GM18909 (cell line): ENCODE measurements around the gene MARCHF3.
"Not testable (repeated sequence)": the region's sequence is repeated elsewhere in the genome, so short reads cannot be mapped to it uniquely, and the experiment has no call there.

Source experiments
- ATAC-seq: cut with Tn5 transposase; IDR thresholded peaks from one replicate; pipeline ENCODE4 v1.9.1; 2021; ENCODE audit warnings: mild to moderate bottlenecking; ENCODE audit not compliant: unreplicated experiment, poor library complexity

MARCHF3 gene

DNA sequence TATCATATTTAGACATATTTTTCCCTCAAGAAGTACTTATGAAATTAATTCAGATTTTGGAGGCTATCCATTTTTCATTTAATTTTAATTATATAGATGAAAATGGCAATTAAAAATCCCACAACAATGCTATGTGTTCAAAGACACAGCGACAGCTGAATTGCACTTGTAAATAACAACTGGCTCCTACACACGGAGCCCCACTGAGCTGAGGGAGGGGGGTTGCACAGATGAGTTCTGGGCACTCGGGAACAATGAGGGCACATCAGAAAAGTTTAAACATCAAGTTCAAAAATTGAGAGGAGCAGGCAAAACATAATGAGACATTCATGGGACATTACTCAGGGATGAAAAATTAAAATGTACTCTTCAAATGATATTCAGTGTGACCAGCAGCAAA lies 104.9 kb downstream of the MARCHF3 start:
- ATAC-seq, result no peak

DNA sequence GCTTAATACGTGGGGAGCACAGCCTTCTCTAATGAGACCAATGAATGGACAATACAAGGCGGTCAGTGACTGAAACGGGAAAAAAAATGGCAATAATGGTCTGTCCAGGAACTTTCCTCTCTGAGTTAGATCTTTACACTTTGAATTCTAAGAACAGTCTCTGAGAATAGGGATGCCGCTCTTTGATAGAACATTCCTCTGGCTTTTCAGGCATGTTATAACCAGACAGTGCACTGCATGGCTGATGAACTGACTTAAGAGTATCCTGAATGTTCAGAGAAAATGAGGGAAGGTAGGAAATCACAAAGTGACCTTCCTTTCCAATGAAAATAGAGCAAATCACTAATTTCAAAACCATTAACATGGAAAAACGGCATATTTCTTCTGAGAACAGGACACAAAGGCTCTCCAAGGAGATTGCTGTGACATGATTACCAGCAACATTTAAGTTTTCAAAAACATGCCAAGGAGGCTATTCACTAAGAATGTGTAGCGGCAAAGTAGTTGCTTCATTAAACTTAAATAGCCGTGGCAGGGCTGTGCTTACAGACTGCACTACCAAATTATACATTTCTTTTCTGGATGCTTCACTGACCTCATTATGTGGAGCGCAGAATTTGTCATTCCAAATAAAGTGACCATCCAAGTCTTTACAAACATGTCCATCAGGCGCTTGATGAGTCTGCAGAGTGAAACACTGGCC lies 105.9 kb downstream of the MARCHF3 start:
- ATAC-seq, result no peak

DNA sequence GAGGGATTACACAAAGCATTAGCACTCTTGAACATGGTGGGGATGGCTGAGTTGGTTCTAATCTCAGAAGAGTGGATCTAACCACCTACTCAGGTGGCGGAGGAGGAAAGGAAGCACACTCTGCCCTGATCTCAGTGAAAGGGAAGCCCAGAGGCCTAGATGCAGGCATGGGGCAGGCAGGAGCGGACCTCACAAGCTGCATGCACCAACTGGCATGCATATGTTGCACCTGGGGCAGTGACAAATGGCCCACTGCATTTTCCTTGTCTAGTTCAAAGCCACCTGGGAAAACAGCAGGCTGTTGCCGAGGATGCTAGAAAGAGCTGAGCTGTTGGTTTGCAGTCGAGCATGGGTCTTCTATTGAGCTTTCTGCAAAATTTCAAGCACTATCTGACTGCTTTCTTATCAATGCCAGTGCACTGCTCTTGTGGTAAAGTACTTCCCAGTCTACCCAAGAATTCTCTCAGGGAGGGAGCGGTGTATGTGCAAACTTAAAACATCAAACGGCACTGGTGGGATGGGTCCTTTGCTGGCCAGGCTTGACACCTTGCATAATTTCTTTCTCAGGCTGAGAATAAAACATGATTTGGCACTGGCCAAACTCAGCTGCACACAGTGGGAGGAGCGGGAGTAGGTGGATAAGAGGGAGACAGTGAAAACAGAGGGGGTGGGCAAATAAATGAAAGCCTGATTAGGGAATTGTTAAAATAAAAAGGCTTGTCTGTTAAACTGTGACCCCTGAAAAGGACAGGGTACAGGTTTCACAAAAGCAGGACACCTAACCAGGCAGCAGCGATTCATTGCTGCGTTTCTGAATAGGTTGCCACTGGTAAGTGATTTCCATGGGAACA lies 108.9 kb downstream of the MARCHF3 start:
- no peak for ATAC-seq

DNA sequence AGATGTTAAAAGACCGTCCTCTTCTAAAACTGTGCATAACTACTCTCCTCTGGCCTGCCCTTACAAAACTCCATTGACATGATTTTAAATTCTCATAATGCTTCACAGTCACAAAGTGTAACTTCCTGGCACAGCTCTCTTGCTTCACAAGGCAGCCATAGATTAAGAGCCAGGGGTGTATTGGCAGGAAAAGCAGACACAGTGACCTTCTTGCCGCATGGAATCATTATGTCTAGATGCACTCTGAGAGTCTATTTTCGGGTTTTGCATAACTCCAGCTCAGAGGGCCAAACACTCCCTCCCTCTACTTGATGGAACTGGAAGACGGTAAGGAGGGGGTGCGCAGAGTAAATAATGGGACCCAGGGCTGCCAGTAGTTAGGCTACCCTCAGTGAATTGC lies 110.1 kb downstream of the MARCHF3 start:
- ATAC-seq, result no peak

DNA sequence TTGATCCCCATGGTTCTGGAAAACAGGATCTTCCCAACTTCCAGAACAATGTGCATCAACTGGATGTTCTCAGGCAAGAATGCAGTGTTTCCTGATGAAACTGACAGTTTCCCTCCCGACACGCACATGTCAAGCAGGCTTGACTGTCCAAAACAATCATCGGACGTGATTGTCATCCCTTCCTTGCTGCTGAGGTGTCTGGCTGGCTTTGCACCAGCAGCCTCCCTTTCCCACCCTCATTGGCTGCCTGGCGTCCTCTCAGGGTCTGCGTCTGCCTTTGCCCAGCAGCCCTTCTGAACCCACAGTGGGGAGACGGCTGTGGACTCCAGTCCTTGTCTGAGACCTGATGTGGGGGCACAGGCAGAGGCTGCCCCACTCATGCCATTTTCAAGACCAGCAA lies 110.8 kb downstream of the MARCHF3 start:
- no peak for ATAC-seq

DNA sequence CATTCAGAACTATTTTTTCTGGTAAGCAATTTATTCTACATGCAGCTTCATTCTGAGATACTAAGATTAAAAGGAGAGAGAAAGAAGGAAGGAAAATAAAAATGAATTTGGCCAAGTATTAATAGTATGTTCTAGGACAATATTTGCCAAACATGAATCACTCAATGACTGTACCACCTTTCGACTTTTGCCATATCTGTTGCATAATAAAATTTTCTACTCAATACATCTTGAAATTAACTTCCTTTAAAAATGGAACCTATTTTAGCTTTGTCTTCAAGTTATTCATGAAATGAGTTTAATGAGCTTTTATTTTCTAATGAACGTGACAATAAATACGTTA lies 111.8 kb downstream of the MARCHF3 start:
- ATAC-seq, result no peak

DNA sequence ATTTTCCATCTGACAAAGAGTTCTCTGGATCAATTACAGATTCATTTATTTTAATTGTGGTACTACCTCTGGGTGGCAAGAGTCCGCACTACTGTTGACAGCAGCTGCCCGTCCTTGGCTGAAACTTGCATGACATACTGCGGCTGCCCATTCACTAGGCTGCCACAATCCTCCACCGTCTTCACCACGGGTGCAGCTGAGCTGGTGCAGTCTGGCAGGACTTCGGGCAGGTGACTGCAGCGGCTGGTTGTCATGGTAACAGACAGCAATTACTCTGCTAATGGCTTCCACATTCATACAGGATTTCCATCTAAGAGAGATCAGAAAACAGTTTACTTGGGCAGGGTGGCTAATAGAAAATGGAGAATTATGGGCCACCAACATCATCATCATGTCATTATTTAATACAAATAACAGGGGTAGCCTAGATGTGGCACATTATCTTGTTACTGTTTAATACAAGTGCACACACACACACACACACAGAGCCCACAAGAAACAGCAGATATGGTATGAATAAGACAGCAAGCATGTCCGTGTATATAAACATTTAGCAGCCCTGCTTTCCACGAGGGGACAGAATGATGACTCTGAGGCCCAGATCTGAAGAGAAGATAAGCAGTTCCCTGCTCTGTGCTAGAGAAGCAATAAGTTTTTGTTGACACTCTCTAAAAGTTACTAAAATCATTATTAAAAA lies 112.3 kb downstream of the MARCHF3 start:
- ATAC-seq, result no peak

DNA sequence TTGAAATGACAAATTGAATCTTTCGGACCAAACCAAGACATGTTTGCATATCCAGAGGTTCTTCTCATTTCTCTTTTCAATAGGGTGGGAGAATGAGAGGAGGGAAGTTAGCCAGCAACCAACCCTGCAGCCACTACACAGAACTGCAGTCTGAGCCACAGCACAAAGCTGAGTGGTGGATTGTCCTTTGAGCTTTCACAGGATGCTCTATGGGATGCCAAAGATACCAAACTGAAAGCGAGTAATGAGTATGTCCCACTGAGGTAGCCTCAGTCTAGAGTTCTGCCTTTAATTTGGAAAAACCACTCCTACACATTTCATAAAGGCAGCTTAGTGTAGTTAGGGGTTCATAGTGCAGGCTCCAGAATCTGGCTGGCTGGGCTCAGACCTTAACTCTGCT lies 114.9 kb downstream of the MARCHF3 start:
- no peak for ATAC-seq

DNA sequence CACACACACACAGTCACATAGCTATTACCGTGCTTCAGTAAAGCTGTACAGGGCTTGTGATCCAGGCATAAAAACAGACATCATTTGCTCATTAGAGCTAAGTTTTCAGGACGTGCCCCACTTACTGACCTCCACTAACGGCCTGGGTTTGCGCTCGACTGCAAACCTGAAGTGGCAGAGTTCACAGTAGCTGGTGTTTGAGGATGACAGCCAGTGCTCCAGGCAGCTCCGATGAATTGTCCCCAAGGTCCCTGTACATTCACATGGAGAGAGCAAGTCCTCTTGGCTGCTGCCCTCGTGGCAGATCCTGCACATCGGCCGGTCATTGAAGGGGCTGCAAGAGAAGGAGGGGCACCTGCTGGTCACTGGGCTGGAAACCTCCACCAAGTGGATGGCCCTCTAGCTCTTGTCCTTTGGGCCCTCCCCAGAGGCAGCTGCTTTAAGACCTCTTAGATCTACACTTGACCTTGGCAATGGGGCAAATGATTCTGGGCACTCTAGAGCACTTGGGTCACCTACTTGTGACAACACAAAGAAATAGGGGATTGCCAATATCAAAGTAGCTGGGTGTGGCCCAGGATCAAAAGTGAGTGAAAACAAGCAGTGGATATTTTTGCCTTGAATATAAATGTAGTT lies 115.4 kb downstream of the MARCHF3 start:
- no peak for ATAC-seq

DNA sequence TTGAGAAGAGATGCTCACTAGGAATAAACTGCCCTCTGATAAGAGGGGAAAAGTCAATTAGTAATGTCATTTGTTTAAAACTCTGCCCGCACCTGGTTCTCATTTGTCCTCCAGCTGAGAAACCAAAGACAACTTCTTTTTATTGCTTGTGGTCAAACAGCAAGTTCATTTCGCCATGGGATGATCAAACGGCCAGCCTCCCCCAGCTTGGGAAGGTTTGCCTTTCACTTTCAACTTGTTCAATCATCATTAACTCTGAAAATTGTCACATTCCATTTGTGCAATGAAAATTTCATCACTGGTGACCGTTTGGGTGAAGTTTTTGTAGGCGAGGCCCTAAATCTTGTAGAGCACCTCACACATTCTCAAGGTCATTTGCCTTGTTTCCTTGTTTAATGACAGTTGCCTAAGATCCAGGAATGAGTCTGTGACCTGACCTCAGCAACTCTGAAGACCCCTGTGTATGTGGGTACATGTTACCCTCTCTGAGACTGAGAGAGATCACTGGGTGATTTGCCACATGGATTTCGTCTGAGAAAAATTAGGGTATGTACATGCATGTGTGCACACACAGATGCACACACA lies 117.7 kb downstream of the MARCHF3 start:
- no peak for ATAC-seq

DNA sequence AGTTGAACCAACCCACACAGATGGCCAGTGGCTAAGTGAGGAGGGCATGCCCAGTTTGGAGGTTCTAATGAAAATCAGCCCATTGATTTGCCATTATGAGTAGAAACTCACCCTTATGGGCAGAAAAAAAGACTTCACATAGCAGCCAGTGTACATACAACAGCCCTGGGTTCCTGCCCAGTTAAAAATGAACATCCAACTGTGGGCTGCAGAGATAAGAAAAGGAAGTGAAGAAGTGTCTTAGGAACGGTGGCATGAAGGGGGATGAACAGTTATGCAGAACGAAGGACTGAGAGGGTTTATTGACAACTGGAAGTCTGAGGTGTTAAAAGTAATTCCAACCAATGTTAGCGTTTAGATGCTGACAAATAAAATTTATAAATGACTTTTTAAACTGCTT lies 118.4 kb downstream of the MARCHF3 start:
- no peak for ATAC-seq

DNA sequence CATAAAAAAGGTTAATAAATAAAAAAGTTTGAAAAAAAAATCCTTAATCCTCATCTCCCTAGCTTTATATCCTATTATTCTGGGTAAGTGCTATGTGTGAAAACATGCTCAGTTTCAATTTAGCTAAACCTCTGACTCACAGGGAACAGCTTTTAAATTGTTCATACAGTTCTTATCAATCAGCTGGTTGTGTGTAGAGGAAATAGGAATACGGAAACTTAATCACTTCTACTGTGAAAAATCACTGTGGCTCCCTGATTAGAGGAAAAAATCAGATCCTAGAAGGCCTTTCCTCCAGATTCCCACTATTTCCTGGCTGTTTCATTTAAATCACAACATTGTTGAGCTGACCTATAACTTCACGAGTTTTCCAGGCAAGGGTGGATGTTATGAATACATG lies 120.5 kb downstream of the MARCHF3 start:
- ATAC-seq, result no peak

DNA sequence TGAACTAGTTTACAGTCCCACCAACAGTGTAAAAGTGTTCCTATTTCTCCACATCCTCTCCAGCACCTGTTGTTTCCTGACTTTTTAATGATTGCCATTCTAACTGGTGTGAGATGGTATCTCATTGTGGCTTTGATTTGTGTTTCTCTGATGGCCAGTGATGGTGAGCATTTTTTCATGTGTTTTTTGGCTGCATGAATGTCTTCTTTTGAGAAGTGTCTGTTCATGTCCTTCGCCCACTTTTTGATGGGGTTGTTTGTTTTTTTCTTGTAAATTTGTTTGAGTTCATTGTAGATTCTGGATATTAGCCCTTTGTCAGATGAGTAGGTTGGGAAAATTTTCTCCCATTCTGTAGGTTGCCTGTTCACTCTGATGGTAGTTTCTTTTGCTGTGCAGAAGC lies 126.0 kb downstream of the MARCHF3 start:
- not testable (repeated sequence) for ATAC-seq

DNA sequence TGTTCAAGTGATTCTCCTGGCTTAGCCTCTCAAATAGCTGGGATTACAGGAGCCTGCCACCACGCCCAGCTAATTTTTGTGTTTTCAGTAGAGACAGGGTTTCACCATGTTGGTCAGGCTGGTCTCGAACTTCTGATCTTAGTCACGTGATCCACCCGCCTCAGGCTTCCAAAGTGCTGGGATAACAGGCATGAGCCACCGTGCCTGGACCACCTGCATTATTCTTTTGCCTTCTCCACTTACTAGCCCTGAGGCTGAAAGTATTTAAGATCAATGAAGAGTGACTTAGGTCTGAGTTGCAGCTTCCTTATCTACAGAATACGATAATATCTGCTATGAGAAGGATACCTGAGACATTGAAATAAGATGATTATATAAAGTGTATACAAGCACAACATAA lies 129.6 kb downstream of the MARCHF3 start:
- ATAC-seq, result no peak

DNA sequence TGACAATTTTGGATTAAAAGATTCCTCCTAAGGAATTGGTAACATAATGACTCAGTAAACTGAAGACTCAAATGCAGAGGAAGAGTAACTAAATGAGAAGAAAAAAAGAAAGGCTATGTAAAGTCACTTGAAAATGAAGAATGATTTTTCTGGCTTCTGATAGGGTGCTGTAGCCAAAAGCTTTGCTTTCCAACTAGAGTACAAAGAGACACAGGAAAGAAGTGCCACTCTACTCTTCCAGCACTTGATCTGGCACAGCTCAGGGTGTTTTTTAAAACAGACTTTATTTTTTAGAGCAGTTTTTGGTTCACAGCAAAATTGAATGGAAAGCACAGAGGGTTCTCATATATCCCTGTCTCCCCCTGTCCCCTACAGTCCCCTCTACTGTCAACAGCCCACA lies 130.9 kb downstream of the MARCHF3 start:
- no peak for ATAC-seq

DNA sequence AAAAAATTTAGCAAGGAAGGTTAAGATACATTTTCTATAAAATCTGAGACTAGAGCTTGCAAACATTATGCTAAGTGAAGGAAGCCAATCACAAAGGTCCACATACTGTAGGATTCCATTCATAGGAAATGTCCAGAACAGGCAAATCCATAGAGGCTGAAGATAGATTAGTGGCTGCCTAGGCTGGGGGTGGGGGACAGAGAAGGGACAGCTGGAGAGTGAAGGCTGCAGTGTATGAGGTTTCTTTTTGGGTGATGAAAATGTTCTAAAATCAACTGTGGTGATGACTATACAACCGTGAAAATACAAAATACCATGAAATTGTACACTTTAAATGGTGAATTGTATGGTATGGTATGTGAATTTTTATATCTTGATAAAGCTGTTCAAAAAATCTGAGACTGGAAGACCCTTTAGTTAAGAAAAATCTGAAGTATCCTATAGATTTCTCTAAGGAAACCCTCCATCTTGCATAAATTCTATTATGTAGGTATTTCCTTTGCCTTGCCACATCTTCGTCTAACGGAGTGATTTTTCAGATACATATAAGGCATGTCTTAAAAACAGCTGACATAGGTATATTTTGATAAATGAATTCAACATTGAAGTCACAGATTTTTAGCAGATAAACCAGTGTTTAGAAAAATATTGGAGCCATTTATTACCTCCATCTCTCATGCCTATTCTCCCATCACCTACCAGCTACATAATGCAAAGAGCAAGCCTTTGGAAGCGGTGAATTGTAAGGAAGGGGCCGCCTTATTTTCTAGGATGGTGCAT lies 132.3 kb downstream of the MARCHF3 start:
- no peak for ATAC-seq

DNA sequence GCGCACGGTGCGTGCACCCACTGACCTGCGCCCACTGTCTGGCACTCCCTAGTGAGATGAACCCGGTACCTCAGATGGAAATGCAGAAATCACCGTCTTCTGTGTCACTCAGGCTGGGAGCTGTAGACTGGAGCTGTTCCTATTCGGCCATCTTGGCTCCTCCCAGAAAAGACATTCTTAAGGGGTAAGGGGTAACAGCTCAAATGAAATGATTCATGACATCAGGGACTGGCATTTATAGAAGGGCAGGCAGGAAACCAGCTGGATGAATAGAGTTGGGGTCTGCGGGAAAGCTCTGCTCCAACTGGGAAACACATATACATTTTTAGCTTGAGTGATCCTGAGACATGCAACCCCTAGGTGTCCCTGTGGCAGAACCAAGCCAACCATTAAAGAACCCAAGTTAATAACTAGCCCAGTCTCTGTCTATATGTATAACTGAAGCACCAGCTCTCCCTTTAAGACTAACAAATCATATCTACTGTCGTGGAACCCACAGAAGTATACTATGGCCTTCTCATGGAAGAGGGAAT lies 134.1 kb downstream of the MARCHF3 start:
- ATAC-seq, result no peak

DNA sequence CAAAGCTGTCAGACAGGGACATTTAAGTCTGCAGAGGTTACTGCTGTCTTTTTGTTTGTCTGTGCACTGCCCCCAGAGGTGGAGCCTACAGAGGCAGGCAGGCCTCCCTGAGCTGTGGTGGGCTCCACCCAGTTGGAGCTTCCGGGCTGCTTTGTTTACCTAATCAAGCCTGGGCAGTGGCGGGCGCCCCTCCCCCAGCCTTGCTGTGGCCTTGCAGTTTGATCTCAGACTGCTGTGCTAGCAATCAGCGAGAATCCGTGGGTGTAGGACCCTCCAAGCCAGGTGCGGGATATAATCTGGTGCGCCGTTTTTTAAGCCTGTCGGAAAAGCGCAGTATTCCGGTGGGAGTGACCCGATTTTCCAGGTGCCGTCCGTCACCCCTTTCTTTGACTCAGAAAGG lies 134.6 kb downstream of the MARCHF3 start:
- ATAC-seq, result not testable (repeated sequence)

DNA sequence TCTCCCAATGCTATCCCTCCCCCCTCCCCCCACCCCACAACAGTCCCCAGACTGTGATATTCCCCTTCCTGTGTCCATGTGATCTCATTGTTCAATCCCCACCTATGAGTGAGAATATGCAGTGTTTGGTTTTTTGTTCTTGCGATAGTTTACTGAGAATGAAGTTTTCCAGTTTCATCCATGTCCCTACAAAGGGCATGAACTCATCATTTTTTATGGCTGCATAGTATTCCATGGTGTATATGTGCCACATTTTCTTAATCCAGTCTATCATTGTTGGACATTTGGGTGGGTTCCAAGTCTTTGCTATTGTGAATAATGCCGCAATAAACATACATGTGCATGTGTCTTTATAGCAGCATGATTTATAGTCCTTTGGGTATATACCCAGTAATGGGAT lies 139.9 kb downstream of the MARCHF3 start:
- ATAC-seq, result not testable (repeated sequence)

DNA sequence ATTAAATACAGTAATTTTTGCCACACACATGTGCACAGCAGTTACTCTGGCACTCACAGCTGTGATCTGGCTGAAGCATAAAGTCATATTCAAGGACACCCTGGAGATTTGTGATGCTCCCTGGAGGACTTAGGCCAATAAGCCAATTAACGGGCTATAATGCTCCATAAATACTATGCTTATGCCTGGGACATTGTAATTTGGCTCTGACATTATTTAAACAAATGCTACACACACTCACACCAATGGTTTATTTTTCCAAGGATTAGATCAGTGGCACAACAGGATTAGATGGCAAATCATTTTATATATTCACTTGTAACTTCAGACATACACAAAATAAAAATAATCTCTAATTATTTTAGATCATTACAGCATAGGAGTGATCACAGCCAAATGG lies 142.2 kb downstream of the MARCHF3 start:
- no peak for ATAC-seq
